SU-DHL-6 (cell line): ENCODE measurements around the gene SPEF1.

ENCODE experiments used
- EZH2phosphoT487 ChIP-seq: fragments of 200-600 bp; sonication (generic), shearing (Covaris generic); conservative IDR thresholded peaks from 2 replicates; pipeline ENCODE4 v1.6.1; 2018; ENCODE audit warnings: mild to moderate bottlenecking, antibody characterized with exemption, low read length, moderate library complexity, mixed read lengths
- TF ChIP-seq, protein P1 (sequence below): fragments of 200-600 bp; sonication (generic); IDR thresholded peaks from one replicate; pipeline ENCODE4 v1.5.1; 2017; ENCODE audit warnings: antibody characterized with exemption, mild to moderate bottlenecking, low read length, moderate library complexity; ENCODE audit not compliant: insufficient read depth, poor library complexity, severe bottlenecking

DNA sequence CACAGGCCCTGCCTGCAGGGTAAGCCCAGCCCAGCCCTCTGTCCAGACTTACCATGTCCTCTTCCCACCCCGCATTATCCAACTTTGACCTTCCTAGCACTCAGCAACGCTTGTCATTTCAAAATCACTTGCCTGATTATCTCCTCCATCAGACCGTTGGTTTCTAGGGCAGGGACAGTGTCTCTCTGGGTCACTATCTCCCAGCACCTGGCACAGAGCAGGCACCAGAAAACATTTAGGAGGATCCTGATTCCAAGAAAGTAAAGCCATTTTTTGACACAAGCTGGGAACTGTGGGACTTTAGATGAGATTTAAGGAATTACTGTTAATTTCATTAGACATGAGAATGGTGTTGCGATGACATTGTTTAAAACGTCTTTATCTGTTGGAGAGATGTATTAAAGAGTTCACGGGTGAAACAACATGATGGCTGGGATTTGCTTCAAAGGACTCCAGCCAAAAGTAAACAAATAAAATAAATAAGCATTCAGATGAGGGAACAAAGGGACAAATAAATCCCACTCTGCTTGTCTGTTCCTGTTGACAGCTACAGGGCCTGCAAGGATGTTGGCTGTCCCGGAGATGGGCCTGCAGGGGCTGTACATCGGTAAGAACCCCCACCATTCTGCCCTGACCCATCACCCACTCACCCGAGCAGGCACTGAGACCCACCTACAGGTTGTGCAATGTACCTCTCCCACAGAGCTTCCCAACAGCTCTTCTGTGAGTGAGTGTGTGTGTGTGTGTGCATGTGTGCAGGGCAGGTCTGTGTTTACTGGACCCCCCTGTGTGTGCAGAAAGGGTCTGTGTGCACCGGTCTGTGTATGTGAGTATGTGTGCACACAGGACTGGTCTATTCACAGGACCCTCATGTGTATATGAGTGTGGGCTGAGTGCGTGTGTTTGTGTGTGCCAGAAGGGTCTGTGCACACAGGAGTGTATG, 42.9 kb downstream of the SPEF1 start:
- TF ChIP-seq, protein P1, sequence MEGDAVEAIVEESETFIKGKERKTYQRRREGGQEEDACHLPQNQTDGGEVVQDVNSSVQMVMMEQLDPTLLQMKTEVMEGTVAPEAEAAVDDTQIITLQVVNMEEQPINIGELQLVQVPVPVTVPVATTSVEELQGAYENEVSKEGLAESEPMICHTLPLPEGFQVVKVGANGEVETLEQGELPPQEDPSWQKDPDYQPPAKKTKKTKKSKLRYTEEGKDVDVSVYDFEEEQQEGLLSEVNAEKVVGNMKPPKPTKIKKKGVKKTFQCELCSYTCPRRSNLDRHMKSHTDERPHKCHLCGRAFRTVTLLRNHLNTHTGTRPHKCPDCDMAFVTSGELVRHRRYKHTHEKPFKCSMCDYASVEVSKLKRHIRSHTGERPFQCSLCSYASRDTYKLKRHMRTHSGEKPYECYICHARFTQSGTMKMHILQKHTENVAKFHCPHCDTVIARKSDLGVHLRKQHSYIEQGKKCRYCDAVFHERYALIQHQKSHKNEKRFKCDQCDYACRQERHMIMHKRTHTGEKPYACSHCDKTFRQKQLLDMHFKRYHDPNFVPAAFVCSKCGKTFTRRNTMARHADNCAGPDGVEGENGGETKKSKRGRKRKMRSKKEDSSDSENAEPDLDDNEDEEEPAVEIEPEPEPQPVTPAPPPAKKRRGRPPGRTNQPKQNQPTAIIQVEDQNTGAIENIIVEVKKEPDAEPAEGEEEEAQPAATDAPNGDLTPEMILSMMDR: no peak
- TF ChIP-seq EZH2phosphoT487: no peak
